Tongue (tissue), 2 donors: Measurements from ENCODE around the gene SYTL3. TPM values are rescaled to one million over a fixed set of nuclear protein-coding genes. Genes with fewer than 3 reads are reported as not detected.
A peak's percentile ranks its signal among the peaks of the same experiment; 100 is the strongest.
"Not testable (repeated sequence)": the region's sequence is repeated elsewhere in the genome, so short reads cannot be mapped to it uniquely, and the experiment has no call there.

Experiments
- DNase-seq: peaks from one replicate; pipeline ENCODE4 v3.0.0-alpha.2; 2015
- total RNA-seq: library from RNA; depleted of rRNA; stranded (reverse); fragments of >200 nt; gene quantifications from one replicate; pipeline ENCODE4 v1.2.3, GENCODE V29; 2014

SYTL3 gene
- total RNA-seq, 1 donor from 2014 or later, result 9.9 TPM

DNA sequence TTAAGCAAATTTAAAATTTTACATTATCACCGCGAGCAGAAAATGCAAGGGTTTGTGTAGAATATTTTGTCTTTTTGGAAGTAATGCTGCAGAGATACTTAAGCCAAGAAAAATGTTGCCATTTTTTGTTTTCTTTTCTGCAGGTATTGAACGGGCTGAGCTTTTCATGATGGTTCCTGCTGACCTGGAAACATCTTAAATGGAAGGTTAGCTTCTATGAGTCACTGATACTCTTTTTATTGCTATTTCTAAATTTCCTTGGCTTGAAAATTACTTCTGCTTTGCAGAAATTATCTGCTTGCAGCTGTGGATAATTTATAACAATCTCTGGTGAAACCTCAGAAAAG lies 12.7 kb downstream of the SYTL3 start:
- DNase-seq, result no peak

DNA sequence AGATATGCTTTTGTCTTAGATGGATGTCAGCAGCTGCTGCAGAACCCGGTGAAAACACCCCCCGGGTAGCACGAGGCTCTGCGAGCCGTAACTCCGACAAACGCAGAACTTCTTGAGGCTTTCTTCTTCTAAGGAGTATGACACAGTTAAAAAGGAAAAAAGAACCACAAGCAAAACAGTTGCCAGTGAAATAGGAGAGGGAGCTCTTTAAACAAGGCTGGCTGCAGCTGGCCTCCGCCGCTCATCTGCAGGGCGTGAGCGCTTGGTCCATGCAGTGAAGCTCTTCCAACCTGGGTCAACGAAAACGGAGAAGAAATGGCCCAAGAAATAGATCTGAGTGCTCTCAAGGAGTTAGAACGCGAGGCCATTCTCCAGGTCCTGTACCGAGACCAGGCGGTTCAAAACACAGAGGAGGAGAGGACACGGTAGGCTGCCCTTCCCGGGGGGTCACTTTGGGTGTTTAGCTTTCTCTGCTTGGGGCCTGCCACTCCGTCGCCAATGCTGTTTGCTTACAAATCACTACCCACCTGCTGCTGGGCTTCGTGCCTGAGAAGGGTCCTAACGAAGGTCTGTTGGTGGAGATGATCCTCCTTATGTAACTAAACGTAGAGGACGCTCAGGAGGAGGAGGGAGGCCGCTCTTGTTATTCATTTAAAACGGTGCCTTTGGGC lies 13.2 kb downstream of the SYTL3 start:
- peak; percentile 90 for DNase-seq

DNA sequence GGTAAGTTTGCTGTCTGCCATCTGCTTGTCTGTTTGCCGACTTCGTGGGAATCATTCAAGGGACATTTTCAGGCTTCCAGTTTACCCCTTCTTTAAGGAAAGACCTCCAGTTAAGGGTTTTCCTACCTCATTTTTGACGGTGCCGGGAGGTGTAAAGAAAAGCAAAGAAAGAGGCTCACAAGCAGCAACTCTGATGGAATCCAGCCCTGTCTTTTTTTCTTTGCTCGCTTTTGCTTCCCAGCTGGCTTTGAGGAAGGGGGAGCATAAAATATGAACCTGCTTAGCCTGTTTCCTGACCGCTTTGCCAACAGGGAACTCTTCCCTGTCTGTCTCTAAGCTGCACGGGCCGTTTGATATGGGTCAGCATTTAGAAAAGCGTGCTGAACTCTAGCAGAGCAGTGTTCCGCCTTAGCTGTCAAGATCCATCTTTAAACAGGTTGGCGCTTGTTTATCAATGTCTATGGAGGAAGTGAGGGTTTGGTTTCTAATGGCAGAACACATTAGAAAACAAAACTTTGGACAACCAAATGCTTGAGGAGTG lies 13.8 kb downstream of the SYTL3 start:
- peak; percentile 81 for DNase-seq

DNA sequence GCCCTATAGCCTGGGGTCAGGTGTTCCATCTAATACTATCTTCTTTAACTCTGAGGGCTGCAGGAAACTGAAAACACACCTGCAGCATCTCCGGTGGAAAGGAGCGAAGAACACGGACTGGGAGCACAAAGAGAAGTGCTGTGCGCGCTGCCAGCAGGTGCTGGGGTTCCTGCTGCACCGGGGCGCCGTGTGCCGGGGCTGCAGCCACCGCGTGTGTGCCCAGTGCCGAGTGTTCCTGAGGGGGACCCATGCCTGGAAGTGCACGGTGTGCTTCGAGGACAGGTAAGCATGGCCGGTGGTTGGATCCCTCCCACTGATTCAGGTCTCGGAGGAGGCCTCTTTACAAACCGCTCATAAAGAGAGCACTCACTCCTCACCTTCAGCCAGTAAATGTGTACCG lies 15.5 kb downstream of the SYTL3 start:
- DNase-seq, result no peak

DNA sequence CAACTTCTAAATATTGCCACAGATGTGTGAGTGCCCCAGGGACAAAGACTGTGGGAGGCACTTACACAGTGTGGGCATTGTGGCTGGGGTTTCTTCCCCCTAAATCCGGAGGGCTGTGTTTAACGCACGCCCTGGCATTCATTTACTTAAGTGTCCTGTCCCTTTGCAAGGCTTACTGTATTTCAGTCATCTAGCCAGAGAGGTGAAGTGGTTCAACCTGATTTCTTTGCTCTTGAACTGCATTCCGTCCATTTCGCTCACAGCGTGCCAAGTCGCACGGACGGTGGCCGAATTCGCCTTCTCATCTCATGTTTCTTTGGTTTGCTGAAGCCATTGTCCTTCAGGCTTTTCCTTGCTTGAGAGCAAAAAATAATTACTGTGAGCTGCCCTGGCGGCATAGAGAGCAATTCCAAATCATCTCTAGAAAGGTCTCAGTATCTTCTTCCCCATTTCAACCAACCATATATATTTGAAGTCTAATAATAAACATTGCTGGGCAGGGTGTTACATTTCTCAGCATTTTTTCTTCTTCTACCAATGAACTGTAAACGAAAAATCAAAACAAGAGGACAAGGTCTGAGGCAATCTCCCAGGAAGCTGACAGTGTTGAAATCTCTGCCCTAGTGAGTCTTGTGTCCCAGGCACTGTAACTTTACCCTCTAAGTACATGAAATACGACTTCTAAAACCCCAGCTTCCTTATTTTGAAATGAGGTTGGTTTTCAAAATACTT lies 16.9 kb downstream of the SYTL3 start:
- DNase-seq, result peak; percentile 23

DNA sequence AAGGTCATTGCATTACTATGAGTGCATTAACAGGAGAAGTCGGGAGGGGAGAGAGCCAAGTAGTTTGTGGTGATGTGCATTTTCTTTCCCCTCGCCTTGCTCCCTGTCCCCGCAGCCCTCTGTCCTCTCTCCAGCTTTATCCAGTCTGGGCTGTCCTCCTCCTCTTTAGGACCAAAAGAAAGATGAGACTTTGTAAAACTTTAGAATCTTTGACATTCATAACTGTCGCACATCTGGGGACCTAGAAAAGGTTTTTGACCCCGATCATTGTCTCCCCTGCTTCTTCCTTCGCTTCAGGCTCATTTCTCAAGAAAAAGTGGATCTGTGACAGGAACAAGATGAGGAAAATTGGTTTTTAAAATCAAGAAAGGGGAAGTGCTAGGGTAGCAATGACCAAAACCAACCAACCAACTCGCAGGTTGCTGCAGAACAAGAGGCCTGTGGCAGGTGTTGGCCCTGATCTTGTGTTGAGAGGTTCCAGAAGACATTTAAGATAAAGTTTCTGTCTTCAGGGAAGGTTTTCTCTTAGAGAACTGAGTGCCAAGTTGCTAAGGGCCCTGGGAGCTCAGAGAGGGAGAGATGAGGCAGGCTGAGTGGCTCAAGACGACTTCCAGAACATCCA lies 17.6 kb downstream of the SYTL3 start:
- DNase-seq, result no peak

DNA sequence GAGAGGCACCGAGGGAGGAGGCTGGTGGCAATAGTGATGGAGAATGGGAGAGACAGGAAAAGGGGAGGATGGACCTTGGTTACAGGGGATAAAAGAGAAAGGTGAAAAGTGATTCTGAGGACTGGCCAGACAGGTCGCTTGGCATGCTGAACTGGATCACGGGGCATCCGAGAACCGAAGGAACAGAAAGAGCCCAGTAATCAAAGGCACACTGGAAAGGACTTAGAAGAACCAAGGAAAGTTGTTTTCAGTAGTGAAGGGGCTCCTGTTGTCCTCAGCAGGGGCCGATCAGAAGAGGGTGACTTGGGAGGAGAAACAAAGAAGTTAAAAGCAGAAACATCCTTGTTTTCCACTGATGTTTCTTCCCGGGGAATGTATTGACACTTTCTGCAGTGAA lies 18.9 kb downstream of the SYTL3 start:
- no peak for DNase-seq

DNA sequence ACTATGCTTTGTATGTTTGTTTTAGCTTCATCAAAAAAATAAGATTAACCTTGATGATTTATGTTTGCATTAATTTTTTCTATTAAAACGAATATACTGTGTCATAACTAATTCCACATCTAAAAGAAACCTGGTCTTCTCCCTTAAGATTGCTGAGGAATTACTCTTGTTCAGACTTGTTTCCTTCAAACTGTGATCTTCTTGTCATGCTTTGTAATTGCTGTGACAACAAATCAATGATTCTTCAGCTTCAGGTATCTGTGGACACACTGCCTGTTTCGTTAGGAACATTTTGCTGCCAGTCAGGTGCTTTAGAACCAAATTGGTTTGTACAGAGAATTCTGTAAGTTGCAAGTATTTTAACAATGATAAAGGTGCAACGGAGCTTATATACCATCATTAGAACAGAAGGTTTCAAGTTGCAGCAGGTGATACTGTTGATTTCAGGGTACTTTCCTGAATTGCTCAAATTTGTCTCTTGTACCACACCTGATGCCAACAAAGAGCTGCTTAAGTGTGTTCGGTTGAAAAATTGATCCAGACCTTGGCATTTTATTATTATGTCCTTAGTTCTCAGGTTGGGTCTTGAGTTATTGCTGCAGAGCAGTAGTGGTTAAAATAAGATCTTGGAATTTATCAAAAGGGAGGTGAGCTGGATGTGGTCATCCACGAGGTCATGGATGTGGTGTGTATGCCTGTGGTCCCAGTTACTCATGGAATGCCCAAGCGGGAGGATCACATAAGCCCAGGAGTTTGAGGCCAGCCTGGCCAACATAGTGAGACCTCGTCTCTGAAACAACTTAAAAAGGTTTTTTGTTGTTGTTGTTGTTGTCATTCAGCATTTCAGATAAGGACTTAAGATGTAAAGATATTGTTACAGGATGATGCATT lies 19.5 kb downstream of the SYTL3 start:
- DNase-seq, result peak; percentile 35

DNA sequence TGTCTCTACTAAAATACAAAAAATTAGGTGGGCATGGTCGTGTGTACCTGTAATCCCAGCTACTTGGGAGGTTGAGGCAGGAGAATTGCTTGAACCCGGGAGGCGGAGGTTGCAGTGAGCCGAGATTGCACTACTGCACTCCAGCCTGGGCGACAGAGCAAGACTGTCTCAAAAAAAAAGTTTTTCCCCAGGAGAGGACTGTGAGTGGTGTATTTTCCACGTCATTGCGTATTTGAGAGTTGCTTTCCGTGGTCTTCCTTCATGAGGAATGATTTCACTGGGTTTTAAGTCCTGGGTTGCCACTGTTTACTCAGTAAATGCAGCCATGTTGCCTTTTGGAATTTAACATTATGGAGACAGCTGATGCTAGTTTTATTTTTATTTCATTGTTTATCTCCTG lies 22.3 kb downstream of the SYTL3 start:
- not testable (repeated sequence) for DNase-seq

DNA sequence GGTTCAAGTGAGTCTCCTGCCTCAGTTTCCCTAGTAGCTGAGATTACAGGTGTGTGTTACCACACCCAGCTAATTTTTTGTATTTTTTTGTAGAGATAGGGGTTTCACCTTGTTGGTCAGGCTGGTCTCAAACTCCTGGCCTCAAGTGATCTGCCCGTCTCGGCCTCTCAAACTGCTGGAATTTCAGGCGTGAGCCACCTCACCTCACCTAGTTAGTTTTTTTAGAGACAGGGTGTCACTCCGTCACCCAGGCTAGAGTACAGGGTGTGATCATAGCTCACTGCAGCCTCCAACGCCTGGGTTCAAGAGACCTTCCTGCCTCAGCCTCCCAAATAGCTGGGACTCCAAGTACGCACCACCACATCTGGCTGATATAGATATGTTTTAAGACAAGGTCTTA lies 22.9 kb downstream of the SYTL3 start:
- no peak for DNase-seq

DNA sequence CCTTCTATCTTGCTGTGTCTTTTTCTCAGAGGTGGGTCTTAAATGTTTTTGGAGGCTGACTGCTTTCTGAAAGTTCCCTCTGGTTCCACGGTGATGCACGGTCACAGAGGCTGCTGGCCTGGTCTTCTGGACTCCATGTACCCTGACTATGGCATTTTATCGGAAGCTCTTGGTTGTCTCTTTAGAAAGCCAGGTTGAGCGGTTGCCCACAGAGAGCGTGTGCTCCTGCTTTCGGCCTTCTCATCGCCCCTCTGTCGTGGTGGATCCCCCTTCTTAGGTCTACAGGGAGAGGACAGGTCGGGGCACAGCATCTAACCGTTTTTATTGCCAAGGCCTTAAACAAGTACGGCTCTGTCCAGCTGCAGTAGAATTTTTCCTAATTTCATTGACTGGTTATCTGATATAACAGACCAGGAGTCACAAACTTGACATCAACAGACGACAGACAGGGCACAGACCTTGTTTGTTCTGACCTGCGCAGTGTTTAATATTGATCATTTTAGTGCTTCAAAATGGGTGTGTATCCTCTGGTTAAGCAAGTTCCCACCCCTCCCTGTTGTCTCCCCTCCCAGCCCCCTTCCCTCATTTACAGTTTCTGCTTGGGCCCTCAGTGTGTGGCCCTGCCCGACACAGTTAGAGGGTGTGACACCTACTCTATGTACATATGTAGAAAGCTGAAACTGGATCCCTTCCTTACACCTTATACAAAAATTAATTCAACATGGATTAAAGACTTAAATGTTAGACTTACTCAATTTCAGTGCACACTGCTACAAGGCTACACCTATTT lies 24.7 kb downstream of the SYTL3 start:
- DNase-seq, result no peak

DNA sequence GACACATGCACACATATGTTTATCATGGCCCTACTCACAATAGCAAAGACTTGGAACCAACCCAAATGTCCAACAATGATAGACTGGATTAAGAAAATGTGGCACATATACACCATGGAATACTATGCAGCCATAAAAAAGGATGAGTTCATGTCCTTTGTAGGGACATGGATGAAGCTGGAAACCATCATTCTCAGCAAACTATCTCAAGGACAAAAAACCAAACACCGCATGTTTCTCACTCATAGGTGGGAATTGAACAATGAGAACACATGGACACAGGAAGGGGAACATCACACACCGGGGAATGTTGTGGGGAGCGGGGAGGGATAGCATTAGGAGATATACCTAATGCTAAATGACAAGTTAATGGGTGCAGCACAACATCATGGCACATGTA lies 27.2 kb downstream of the SYTL3 start:
- not testable (repeated sequence) for DNase-seq

DNA sequence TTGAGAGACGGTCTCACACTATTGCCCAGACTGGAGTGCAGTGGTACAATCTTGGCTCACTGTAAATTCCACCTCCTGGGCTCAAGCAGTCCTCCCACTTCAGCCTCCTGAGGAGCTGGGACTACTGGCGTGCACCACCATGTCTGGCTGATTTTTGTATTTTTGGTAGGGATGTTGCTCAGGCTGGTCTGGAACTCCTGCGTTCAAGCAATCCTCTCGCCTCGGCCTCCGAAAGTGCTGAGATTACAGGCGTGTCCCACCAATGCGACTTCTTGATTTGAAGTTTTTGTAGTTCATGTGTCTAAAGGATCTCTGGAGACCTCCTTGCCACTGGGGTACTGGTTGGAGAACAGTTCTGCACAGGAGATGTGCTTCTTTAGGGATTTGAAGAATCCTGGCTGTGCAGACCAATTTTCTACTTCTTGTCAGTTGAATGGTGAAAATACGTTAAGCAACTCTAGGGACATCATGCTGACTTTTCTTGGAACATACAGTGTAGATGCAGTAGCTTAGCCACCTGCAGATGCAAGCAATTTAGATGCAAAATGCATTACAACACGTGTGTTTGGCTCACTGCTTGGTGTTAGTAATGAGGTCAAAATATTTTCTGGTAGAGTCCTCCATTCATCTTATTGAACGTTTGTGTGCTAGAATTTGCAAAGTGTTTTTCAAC lies 28.2 kb downstream of the SYTL3 start:
- peak; percentile 38 for DNase-seq

DNA sequence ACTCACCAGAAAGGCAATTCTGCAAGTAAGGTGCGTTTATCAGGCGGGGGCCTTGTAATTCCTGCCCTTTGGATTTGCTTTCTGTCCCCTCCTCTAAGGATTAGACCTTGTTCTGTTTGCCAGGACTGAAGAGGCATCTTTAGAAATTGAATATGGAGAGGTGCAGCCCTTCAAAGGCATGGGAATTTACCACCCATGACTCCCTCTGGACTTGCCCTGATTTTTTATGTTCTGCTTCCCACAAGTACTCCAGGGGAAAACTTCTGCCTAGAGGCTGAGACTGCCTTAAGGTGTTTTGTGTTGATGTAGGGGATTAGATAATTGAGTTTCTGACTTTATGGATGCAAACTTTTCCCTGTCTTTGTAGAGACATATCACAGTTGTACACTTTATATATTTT lies 30.2 kb downstream of the SYTL3 start:
- no peak for DNase-seq

DNA sequence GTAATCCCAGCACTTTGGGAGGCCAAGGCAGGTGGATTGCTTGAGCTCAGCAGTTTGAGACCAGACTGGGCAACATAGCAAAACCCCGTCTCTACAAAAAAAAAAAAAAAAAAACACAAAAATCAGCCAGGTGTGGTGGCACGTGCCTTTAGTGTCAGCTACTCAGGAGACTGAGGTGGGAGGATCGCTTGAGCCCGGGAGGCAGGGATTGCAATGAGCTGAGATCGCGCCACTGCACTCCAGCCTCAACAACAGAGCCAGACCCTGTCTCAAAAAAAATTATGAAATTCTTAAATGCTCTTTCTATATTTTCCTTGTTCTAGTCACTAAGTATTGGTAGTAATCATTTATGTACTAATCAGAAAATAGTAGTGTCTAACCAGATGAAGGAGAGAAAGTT lies 30.6 kb downstream of the SYTL3 start:
- DNase-seq, result no peak

DNA sequence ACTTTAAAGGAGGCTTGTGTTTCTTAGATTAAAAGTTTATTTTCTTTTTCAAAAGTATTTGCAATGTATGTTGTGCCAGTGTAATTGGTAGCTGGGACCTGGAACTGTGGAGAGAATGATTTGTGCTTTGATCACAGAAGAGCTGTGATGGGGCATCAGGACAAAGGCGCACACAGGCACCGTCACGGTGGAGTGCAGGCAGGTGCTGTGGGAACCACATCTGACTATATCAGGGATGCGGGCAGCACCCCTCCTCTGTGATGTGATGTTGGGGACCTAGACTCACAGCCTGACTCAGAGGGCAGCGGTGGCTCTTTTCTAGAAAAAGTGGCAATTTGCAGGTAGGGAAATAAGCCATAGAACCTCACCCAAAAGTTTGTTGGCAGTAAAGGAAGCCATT lies 34.5 kb downstream of the SYTL3 start:
- DNase-seq, result no peak

DNA sequence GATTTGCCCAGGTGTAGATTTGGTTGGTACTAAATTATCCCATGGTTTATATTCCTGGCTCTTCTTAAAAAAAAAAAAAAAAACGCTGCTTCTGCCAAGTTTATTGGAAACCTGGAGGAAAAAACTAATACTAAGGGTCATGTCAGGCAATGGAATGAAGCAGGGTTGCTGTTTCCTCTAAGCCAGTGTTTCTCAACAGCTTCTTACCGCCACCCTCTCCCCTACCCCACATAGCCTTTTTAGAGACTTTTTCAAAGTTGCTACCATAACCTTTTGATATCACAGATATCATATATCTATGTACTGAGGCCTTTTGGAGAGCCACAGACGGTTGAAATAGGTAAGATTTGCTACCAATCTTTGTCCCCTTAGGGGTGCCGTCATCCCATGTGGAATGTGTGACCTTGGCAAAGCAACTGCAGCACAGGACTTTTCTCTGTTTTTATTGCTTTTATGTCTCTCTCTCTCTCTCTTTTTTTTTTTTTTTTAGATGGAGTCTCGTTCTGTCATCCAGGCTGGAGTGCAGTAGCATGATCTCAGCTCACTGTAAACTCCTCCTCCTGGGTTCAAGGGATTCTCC lies 35.0 kb downstream of the SYTL3 start:
- DNase-seq, result no peak

DNA sequence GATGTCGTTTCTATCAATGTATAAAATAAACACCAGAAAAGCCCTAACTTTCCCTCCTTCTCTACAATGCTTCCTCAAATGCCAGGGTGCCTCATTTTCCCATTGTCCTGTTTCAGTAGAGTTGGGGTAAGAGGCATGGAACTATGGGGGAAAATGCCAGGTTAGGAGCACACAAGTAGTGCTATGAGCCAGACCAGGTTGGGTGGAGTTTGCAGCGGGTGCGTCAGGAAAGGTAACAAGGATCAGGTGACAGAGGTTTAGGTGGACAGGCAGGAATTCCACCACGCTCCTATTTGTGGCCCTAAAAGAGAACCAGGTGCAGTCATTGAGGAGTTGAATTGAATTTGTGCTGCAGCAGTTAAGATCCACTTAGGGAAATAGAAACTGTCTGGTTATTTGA lies 36.5 kb downstream of the SYTL3 start:
- no peak for DNase-seq

DNA sequence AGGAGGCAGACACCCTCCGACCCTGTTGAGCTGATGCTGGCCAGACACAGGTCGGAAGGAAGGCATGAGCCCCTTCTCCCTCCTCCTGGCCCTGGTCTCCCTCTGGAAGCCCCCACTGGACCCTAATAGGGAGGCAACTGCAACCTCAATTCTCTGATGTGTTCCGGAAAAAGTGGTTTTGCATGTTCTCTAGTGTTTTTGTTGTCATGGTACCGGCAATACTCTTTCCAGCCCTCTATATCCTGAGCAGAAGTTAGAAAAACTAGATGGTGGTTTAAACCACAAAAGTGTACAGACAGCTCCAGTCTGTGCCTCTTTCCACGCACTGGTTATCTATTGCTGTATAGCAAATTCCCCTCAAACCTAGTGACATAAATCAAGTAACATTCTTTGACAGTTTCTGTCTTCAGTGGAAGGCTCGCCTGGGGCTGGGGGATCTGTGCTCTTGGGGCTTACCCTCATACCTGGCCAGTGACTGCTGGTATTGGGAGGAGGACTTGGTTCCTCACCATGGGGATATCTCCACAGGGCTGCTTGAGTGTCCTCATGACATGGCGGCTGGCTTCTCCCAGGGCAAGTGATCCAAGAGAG lies 37.0 kb downstream of the SYTL3 start:
- DNase-seq, result peak; percentile 48

DNA sequence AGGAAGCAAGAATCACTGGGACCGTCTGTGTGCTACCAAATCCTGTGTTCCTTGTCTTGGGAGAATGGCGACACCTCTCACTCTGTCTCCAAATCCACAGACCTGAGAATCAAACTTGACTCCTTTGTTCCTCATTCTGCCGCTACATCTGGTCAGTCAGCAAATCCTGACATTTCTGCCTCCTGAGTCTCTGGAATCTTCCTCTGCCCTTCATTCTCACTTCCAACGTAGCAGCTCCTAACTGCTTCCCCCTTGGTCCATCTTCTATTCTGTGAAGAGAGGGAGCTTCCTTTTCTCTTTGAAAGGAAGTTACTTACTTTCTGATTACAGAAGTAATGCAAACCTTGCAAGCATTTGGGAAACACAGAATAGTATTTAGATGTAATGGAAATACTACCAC lies 37.7 kb downstream of the SYTL3 start:
- no peak for DNase-seq
